ENCODE results near the gene NKD1. TPM values are rescaled to one million over a fixed set of nuclear protein-coding genes. Genes with fewer than 3 reads are reported as not detected.

Gene NKD1
- total and polyA plus RNA-seq, 8 donors, result 0.44 to 284 (median 2.1) TPM

GRCh38 chr16:50627419-50627818 is 79.2 kb downstream of the NKD1 start:
- Histone ChIP-seq H3K9me3 (no peaks in the 10 kb centered on the region), H3K4me1 (peaks cover 8 to 39% (median 26%) of the 10 kb centered on the region in 4 donors), H3K4me3 (no peak overlapping the region), H3K27ac (peak overlapping the region in 1 of 5 donors; percentile 42), H3K36me3 (peaks cover 0 to 20% (median 11%) of the 10 kb centered on the region in 4 donors), H3K27me3 (no peaks in the 10 kb centered on the region)
- TF ChIP-seq CTCF (IDR thresholded peaks at IDR 0.05) (peak in 4 of 7 experiments; percentile 9 to 29 (median 22)), POLR2AphosphoS5 (IDR thresholded peaks at IDR 0.05) (peak in 1 of 3 donors; percentile 47), EP300 (IDR thresholded peaks at IDR 0.05) (no peak)
- peak; percentile 35 to 86 for DNase-seq
- intact Hi-C loops (cut with DNase I; ENCODE audit: low total_unique reads), result no loop called here
- 6 to 24% (median 21%) methylated on average over 10 of the region's 10 CpGs for WGBS, 5 donors

GRCh38 chr16:50628156-50628802 is 80.1 kb downstream of the NKD1 start:
- no peak for TF ChIP-seq CTCF (IDR thresholded peaks at IDR 0.05)
- TF ChIP-seq POLR2A (IDR thresholded peaks at IDR 0.05), result no peak
- no peak for TF ChIP-seq EP300 (IDR thresholded peaks at IDR 0.05)
- no peak for TF ChIP-seq POLR2AphosphoS5 (IDR thresholded peaks at IDR 0.05)
- H3K4me1 ChIP-seq, result peaks cover 8 to 39% (median 26%) of the 10 kb centered on the region in 4 donors
- H3K27me3 ChIP-seq, result no peaks in the 10 kb centered on the region
- no peak overlapping the region for H3K27ac ChIP-seq
- WGBS, 5 donors, result 89 to 98% (median 96%) methylated on average over 9 of the region's 9 CpGs
- peaks cover 0 to 27% (median 13%) of the 10 kb centered on the region in 4 donors for H3K36me3 ChIP-seq
- H3K9me3 ChIP-seq, result no peaks in the 10 kb centered on the region
- intact Hi-C loops (cut with DNase I; ENCODE audit: low total_unique reads), result no loop called here
- H3K4me3 ChIP-seq, result no peak overlapping the region
- DNase-seq, result no peak

- intact Hi-C loops (cut with DNase I; ENCODE audit: low total_unique reads), result no loop called here
- H3K4me3 ChIP-seq, result no peak overlapping the region
- H3K27ac ChIP-seq, result no peak overlapping the region
- 77 to 86% (median 80%) methylated on average over 4 of the region's 4 CpGs for WGBS, 5 donors
- H3K9me3 ChIP-seq, result no peaks in the 10 kb centered on the region
- H3K27me3 ChIP-seq, result no peaks in the 10 kb centered on the region
- DNase-seq, result no peak
- TF ChIP-seq CTCF (IDR thresholded peaks at IDR 0.05) (no peak), POLR2AphosphoS5 (IDR thresholded peaks at IDR 0.05) (no peak), POLR2A (IDR thresholded peaks at IDR 0.05) (no peak), EP300 (IDR thresholded peaks at IDR 0.05) (no peak)
- peaks cover 0 to 38% (median 15%) of the 10 kb centered on the region in 4 donors for H3K36me3 ChIP-seq
- peaks cover 8 to 32% (median 24%) of the 10 kb centered on the region in 4 donors for H3K4me1 ChIP-seq
Observed at GRCh38 chr16:50629334-50629733, 81.1 kb downstream of the NKD1 start.

GRCh38 chr16:50630394-50631020 is 82.3 kb downstream of the NKD1 start:
- no peak overlapping the region for H3K4me3 ChIP-seq
- DNase-seq, result no peak
- H3K36me3 ChIP-seq, result peaks cover 0 to 42% (median 15%) of the 10 kb centered on the region in 4 donors
- H3K27ac ChIP-seq, result no peak overlapping the region
- intact Hi-C loops (cut with DNase I; ENCODE audit: low total_unique reads), result no loop called here
- WGBS, 5 donors, result 89 to 98% (median 95%) methylated on average over 11 of the region's 11 CpGs
- no peaks in the 10 kb centered on the region for H3K9me3 ChIP-seq
- H3K27me3 ChIP-seq, result no peaks in the 10 kb centered on the region
- TF ChIP-seq EP300 (IDR thresholded peaks at IDR 0.05), result no peak
- no peak for TF ChIP-seq POLR2AphosphoS5 (IDR thresholded peaks at IDR 0.05)
- TF ChIP-seq POLR2A (IDR thresholded peaks at IDR 0.05), result no peak
- no peak for TF ChIP-seq CTCF (IDR thresholded peaks at IDR 0.05)
- H3K4me1 ChIP-seq, result peaks cover 8 to 32% (median 22%) of the 10 kb centered on the region in 4 donors

Data from stomach (tissue), 9 donors.